ENCODE measurements around the gene NID2.

DNA sequence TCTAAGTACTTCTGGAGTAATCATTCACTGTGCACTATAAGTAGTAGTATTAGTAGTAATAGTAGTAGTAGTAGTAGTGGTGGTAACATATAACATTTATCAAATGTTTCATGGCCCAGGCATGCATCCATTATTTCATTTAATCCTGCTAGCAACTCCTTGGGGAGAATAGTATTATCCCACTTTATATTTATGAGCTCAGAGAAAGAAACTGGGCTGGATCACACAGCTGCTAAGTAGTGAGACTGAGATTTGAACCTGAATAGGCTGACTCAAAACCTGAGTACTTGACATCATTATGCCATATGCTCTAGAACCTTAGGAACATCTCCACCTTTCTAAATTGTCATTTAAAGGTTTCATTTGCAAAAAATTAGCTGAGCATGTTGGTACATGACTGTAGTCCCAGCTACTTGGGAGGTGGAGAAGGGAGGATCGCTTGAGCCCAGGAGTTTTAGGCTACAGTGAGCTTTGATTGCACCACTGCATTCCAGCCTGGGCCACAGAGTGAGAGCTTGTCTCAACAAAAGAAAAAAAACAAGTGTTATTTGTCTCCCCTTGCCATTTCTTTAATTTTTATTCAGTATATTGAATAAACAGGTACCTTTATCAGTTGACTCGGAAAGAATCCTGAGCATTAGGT, 11.4 kb upstream of the NID2 start:
- TF ChIP-seq, protein P1, sequence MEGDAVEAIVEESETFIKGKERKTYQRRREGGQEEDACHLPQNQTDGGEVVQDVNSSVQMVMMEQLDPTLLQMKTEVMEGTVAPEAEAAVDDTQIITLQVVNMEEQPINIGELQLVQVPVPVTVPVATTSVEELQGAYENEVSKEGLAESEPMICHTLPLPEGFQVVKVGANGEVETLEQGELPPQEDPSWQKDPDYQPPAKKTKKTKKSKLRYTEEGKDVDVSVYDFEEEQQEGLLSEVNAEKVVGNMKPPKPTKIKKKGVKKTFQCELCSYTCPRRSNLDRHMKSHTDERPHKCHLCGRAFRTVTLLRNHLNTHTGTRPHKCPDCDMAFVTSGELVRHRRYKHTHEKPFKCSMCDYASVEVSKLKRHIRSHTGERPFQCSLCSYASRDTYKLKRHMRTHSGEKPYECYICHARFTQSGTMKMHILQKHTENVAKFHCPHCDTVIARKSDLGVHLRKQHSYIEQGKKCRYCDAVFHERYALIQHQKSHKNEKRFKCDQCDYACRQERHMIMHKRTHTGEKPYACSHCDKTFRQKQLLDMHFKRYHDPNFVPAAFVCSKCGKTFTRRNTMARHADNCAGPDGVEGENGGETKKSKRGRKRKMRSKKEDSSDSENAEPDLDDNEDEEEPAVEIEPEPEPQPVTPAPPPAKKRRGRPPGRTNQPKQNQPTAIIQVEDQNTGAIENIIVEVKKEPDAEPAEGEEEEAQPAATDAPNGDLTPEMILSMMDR (IDR thresholded peaks at IDR 0.05; ENCODE audit: low read depth, low read length, missing input control) = no peak
- no peak for TF ChIP-seq TAF1 (conservative IDR thresholded peaks at IDR 0.05)
- TF ChIP-seq, protein P2, sequence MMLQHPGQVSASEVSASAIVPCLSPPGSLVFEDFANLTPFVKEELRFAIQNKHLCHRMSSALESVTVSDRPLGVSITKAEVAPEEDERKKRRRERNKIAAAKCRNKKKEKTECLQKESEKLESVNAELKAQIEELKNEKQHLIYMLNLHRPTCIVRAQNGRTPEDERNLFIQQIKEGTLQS (IDR thresholded peaks at IDR 0.05) = no peak
- no peak for TF ChIP-seq RAD21 (IDR thresholded peaks at IDR 0.05)
- no peak for TF ChIP-seq EGR1 (IDR thresholded peaks at IDR 0.05; ENCODE audit: low read depth in 2 of 2)
- TF ChIP-seq YY1 (IDR thresholded peaks at IDR 0.05) = no peak
- TF ChIP-seq, protein P3, sequence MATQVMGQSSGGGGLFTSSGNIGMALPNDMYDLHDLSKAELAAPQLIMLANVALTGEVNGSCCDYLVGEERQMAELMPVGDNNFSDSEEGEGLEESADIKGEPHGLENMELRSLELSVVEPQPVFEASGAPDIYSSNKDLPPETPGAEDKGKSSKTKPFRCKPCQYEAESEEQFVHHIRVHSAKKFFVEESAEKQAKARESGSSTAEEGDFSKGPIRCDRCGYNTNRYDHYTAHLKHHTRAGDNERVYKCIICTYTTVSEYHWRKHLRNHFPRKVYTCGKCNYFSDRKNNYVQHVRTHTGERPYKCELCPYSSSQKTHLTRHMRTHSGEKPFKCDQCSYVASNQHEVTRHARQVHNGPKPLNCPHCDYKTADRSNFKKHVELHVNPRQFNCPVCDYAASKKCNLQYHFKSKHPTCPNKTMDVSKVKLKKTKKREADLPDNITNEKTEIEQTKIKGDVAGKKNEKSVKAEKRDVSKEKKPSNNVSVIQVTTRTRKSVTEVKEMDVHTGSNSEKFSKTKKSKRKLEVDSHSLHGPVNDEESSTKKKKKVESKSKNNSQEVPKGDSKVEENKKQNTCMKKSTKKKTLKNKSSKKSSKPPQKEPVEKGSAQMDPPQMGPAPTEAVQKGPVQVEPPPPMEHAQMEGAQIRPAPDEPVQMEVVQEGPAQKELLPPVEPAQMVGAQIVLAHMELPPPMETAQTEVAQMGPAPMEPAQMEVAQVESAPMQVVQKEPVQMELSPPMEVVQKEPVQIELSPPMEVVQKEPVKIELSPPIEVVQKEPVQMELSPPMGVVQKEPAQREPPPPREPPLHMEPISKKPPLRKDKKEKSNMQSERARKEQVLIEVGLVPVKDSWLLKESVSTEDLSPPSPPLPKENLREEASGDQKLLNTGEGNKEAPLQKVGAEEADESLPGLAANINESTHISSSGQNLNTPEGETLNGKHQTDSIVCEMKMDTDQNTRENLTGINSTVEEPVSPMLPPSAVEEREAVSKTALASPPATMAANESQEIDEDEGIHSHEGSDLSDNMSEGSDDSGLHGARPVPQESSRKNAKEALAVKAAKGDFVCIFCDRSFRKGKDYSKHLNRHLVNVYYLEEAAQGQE (IDR thresholded peaks at IDR 0.05) = no peak
- TF ChIP-seq, protein P4, sequence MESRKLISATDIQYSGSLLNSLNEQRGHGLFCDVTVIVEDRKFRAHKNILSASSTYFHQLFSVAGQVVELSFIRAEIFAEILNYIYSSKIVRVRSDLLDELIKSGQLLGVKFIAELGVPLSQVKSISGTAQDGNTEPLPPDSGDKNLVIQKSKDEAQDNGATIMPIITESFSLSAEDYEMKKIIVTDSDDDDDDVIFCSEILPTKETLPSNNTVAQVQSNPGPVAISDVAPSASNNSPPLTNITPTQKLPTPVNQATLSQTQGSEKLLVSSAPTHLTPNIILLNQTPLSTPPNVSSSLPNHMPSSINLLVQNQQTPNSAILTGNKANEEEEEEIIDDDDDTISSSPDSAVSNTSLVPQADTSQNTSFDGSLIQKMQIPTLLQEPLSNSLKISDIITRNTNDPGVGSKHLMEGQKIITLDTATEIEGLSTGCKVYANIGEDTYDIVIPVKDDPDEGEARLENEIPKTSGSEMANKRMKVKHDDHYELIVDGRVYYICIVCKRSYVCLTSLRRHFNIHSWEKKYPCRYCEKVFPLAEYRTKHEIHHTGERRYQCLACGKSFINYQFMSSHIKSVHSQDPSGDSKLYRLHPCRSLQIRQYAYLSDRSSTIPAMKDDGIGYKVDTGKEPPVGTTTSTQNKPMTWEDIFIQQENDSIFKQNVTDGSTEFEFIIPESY (IDR thresholded peaks at IDR 0.05) = no peak
- no peak for TF ChIP-seq JUND (IDR thresholded peaks at IDR 0.05)
- TF ChIP-seq, protein P5, sequence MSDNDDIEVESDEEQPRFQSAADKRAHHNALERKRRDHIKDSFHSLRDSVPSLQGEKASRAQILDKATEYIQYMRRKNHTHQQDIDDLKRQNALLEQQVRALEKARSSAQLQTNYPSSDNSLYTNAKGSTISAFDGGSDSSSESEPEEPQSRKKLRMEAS (IDR thresholded peaks at IDR 0.05) = no peak
- TF ChIP-seq HNF4G (IDR thresholded peaks at IDR 0.05) = no peak
- no peak for TF ChIP-seq GABPA (IDR thresholded peaks at IDR 0.05 in 1 of 2, conservative IDR thresholded peaks at IDR 0.05 in 1 of 2)

All from liver (tissue), 3 donors.